HG03097 (cell line): ENCODE results near the gene ZNF474.

ENCODE experiments used
- ATAC-seq: cut with Tn5 transposase; IDR thresholded peaks from one replicate; pipeline ENCODE4 v1.9.1; 2021; ENCODE audit not compliant: unreplicated experiment, low FRiP score

Gene ZNF474

GRCh38 chr5:122114501-122114900, 14.8 kb upstream of the ZNF474 start:
- ATAC-seq, result no peak

GRCh38 chr5:122118356-122118948, 10.9 kb upstream of the ZNF474 start:
- no peak for ATAC-seq

GRCh38 chr5:122119205-122119604, 10.1 kb upstream of the ZNF474 start:
- no peak for ATAC-seq

GRCh38 chr5:122120493-122120892, 8.9 kb upstream of the ZNF474 start:
- ATAC-seq, result no peak

GRCh38 chr5:122120957-122121356, 8.4 kb upstream of the ZNF474 start:
- no peak for ATAC-seq

GRCh38 chr5:122121479-122122465, 7.6 kb upstream of the ZNF474 start:
- ATAC-seq, result no peak

- ATAC-seq, result no peak
Observed at GRCh38 chr5:122124766-122125165, 4.6 kb upstream of the ZNF474 start.

- no peak for ATAC-seq
Observed at GRCh38 chr5:122126177-122126755, 3.1 kb upstream of the ZNF474 start.

DNA sequence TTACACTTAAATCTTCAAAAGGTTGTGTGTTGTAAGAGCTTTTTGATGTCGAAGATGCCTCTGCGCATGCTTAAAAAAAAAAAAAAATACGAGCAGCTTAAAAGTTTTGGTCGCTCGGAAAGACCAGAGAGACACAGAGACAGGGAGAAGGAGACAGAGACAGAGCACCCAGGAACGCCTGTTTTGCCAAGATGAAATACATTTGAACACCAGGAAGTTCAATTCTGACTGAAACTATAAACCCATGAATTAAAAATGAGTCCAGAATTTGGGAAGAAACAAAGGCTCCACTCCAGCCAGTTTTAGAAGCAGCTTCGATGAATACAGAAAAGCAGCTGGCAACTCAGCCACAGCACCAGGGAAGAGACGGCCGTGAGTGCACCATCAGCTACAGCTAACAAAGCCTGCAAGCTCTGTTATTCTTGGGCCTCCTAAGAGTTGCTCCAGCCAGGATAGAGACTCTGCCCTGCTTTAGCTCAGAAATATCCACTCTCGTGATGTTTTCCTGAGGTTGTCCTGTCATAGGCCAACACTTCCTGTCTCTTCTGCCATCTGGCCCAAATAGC, 2.5 kb upstream of the ZNF474 start:
- ATAC-seq, result no peak

DNA sequence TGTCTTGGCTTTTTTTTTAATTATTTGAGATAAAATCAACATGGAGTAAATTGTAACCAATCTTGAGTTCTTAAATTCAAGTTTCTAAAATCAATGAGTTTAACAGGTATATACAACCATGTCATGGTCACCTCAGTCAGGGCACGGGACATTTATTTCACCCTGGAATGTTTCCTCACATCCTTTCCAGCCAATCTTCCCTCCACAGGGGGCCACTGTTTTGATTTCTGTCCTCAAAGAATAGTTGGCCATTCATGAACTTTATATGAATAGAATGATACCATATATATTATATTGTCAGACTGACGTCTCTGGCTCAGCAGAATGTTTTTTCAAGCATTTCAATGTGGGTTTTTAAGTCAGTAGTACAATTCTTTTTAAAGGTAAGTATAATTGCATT, 806 bp downstream of the ZNF474 start:
- no peak for ATAC-seq

- no peak for ATAC-seq
Observed at GRCh38 chr5:122137702-122138101, 8.4 kb downstream of the ZNF474 start.

GRCh38 chr5:122138356-122138755, 9.0 kb downstream of the ZNF474 start:
- ATAC-seq, result no peak

DNA sequence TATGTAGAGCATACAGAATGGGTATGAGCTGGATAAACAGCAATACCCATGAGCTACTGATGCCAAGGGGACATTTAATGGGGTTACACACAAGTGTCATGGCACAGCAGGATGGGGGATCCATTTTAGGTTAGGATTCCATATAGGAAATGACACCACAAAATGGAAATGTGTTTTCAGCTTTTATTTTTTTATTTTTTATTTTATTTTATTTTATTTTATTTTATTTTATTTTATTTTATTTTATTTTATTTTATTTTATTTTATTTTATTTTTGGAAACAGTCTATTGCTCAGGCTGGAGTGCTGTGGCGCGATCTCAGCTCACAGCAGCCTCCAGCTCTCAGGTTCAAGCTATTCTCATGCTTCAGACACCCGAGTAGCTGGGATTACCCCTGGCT, 11.6 kb downstream of the ZNF474 start:
- ATAC-seq, result no peak

DNA sequence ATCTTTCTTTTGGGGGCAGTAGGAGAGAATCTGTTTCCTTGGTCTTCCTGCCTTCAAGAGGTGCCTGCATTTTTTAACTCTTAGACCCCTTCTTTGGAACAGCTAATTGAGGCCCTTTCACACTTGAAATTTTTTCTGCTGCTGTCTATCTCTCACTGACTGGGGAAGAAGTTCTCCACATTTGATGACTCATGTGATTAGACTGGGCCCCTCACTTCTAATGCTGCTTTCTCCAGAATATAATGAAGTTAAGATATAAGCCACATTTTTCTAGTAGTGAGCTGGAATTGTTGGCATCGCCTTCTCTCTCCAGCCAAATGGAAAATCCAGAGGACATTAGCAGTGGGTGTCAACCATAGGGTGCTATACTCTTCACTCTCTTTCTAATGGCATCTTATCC, 12.4 kb downstream of the ZNF474 start:
- ATAC-seq, result no peak

DNA sequence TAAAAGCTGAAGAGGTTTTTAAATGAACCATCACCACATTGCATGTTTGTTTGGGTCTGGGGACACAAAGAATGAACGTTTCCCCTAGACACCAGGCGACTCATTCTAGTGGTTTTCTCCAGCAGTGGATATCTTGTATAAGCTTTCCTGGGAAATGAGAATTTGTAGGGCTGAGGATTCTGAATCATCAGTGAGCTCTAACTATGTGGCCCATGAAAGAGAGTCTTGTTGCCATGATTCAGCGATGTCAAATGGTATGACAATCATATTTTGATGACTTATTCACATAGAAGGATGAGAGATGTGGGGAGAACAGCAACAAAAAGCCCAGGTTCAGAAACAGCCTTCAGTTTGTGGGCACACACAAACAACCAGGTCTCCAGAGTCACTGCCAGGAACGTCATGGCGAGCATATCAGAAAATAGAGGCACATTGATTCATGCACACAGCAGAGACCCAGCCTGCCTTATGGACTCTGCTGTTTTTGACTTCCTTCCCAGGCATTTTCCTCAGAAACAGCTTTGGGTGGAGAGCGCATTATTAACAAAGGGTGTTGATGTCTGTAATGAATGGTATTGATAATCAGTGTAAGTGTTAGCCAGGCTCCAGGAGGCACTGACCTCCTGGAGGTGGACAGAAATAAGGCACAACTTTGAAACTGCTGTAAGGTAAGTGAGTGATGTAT, 13.3 kb downstream of the ZNF474 start:
- ATAC-seq, result no peak

DNA sequence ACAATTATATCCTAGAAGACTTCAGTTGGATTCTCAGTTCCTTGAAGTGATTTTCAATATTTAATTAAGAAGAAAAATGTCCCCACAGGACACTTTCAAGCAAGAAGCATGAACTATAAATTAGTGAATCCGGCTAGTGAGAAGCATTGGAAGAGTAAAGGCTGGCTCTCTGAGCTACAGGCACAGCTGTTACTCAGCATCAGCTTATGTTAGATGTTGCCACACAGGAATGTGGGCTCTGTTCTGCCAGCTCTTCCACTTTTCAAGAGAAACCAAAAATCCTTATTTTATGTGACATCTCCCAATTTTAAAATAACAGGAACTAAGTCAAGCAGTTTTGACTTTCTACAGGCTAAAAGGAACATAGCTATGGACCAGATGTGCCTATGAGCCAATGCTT, 14.9 kb downstream of the ZNF474 start:
- ATAC-seq, result no peak

DNA sequence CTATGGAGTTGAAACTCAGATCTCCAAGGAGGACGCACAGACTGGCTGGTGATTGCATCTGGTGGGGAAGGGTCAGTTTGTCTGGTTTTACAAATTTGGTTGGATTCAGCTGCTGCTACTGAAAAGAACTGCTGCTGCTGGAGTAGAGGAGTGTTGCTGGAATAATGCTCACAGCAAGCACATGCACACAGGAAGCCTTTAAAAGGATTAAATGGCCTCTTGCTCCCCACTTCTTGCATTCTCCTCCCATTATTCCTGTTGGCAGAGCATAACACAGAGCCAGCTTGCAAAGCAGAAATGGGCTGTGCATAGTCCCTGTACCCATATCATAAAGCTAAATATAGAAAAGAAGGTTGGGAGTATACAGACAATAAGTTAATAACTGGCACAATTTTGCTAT, 16.6 kb downstream of the ZNF474 start:
- no peak for ATAC-seq

GRCh38 chr5:122149321-122150090, 20.2 kb downstream of the ZNF474 start:
- ATAC-seq, result no peak

- no peak for ATAC-seq
Observed at GRCh38 chr5:122150215-122150614, 20.9 kb downstream of the ZNF474 start.

GRCh38 chr5:122151640-122152039, 22.3 kb downstream of the ZNF474 start:
- no peak for ATAC-seq
